Natural killer cell (primary cell): ENCODE results near the gene COPG2. TPM values are rescaled to one million over a fixed set of nuclear protein-coding genes. Genes with fewer than 3 reads are reported as not detected.

Experiments
- ATAC-seq, 3 donors: fragments of 150-1000 bp in 2 of 3; fragments of 200-7000 bp in 1 of 3; cut with Tn5 transposase; 1 replicate in 1 of 3; 2 replicates in 2 of 3; pipeline ENCODE4 v1.10.0; 2021; ENCODE audit warnings: mild to moderate bottlenecking in 2 of 3, moderate library complexity in 2 of 3
- DNase-seq, 2 donors: peaks; one replicate each; pipeline versions ENCODE4 v3.0.0 to v3.0.0-alpha.2; 2013 to 2021; ENCODE audit warnings: mixed read lengths in 1 of 2
- H3K27ac ChIP-seq: one replicate; pipeline ENCODE4 v1.5.1; 2013; ENCODE audit warnings: mild to moderate bottlenecking, low read length
- H3K27me3 ChIP-seq: one replicate; pipeline ENCODE4 v1.6.1; 2013; ENCODE audit warnings: low read length; ENCODE audit not compliant: control insufficient read depth, insufficient read depth
- H3K36me3 ChIP-seq: one replicate; pipeline ENCODE4 v1.6.1; 2013; ENCODE audit warnings: low read length; ENCODE audit not compliant: control insufficient read depth, insufficient read depth
- H3K4me1 ChIP-seq: one replicate; pipeline ENCODE4 v1.6.1; 2013; ENCODE audit warnings: low read length; ENCODE audit not compliant: control insufficient read depth, insufficient read depth
- H3K4me3 ChIP-seq: one replicate; pipeline ENCODE4 v1.5.1; 2013; ENCODE audit warnings: low read length
- H3K9me3 ChIP-seq: one replicate; pipeline ENCODE4 v1.6.1; 2013; ENCODE audit warnings: low read length; ENCODE audit not compliant: control insufficient read depth, insufficient read depth
- H3K27ac Mint-ChIP-seq, 2 donors: one replicate each; pipeline ENCODE4 v1.8.0; 2022; ENCODE audit warnings: mild to moderate bottlenecking in 2 of 2, mixed read lengths in 2 of 2, moderate library complexity in 1 of 2
- H3K27me3 Mint-ChIP-seq, 2 donors: one replicate each; pipeline ENCODE4 v1.8.0; 2022; ENCODE audit warnings: low read depth in 2 of 2, mixed read lengths in 2 of 2
- H3K36me3 Mint-ChIP-seq: one replicate; pipeline ENCODE4 v1.8.0; 2022; ENCODE audit warnings: mixed read lengths
- H3K4me1 Mint-ChIP-seq, 2 donors: one replicate each; pipeline ENCODE4 v1.8.0; 2022; ENCODE audit warnings: mixed read lengths in 2 of 2
- H3K4me3 Mint-ChIP-seq: one replicate; pipeline ENCODE4 v1.8.0; 2022; ENCODE audit warnings: mild to moderate bottlenecking, moderate library complexity, mixed read lengths
- H3K9me3 Mint-ChIP-seq, 2 donors: one replicate each; pipeline ENCODE4 v1.8.0; 2022; ENCODE audit warnings: mixed read lengths in 2 of 2
- WGBS: methylation state at CpG from one replicate; pipeline ENCODE4 v1.1.7; 2013; ENCODE audit warnings: missing lambda C conversion rate; ENCODE audit not compliant: insufficient coverage; 5-methylcytosine and 5-hydroxymethylcytosine counted together
- intact Hi-C: fragments of 100-400 bp; cut with micrococcal nuclease; formaldehyde crosslinking; loops from one replicate; pipeline ENCODE4 v1.14.2; 2022
- total RNA-seq, 4 donors: library from RNA; stranded (reverse); fragments of 120-200 nt in 1 of 4; gene quantifications; one replicate each; pipeline versions ENCODE4 v1.2.3 to v1.2.4, GENCODE V29; 2013 to 2022
- TF ChIP-seq, protein P1 (sequence below): fragments of 200-600 bp; IDR thresholded peaks from one replicate; pipeline ENCODE4 v1.8.0; 2022; ENCODE audit warnings: antibody characterized with exemption

COPG2 gene
- total RNA-seq, 3 donors from 2014 or later (not counting 1 experiment from before 2014, with no cell fraction given): 6.6 to 9.1 (median 8.9) TPM

GRCh38 chr7:130486114-130486953 is 182.2 kb downstream of the COPG2 start:
- intact Hi-C loops: no loop called here
- peaks cover 24 to 32% of the 10 kb centered on the region in 2 donors for H3K4me1 Mint-ChIP-seq
- peak overlapping the region; percentile 51 for H3K4me3 ChIP-seq
- no peaks in the 10 kb centered on the region for H3K36me3 Mint-ChIP-seq
- H3K9me3 Mint-ChIP-seq: no peaks in the 10 kb centered on the region
- peaks cover 24% of the 10 kb centered on the region for H3K4me1 ChIP-seq
- DNase-seq: peak in 1 of 2 donors; percentile 78
- TF ChIP-seq, protein P1, sequence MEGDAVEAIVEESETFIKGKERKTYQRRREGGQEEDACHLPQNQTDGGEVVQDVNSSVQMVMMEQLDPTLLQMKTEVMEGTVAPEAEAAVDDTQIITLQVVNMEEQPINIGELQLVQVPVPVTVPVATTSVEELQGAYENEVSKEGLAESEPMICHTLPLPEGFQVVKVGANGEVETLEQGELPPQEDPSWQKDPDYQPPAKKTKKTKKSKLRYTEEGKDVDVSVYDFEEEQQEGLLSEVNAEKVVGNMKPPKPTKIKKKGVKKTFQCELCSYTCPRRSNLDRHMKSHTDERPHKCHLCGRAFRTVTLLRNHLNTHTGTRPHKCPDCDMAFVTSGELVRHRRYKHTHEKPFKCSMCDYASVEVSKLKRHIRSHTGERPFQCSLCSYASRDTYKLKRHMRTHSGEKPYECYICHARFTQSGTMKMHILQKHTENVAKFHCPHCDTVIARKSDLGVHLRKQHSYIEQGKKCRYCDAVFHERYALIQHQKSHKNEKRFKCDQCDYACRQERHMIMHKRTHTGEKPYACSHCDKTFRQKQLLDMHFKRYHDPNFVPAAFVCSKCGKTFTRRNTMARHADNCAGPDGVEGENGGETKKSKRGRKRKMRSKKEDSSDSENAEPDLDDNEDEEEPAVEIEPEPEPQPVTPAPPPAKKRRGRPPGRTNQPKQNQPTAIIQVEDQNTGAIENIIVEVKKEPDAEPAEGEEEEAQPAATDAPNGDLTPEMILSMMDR: peak; percentile 73
- ATAC-seq: peak; percentile 76 to 91 (median 89)
- peak overlapping the region in 1 of 2 donors; percentile 70 for H3K27ac Mint-ChIP-seq
- H3K27me3 ChIP-seq: peaks cover 4% of the 10 kb centered on the region
- H3K27ac ChIP-seq: no peak overlapping the region
- H3K36me3 ChIP-seq: no peaks in the 10 kb centered on the region
- 2% methylated on average over 67 of the region's 67 CpGs for WGBS
- H3K27me3 Mint-ChIP-seq: peaks cover 47 to 60% of the 10 kb centered on the region in 2 donors
- H3K4me3 Mint-ChIP-seq: peak overlapping the region; percentile 91
- no peaks in the 10 kb centered on the region for H3K9me3 ChIP-seq

- Histone ChIP-seq H3K27me3 (peaks cover 3% of the 10 kb centered on the region), H3K4me3 (peak overlapping the region; percentile 51), H3K27ac (no peak overlapping the region), H3K36me3 (no peaks in the 10 kb centered on the region), H3K9me3 (no peaks in the 10 kb centered on the region), H3K4me1 (peaks cover 18% of the 10 kb centered on the region)
- WGBS: 80% methylated on average over 11 of the region's 11 CpGs
- no peaks in the 10 kb centered on the region for H3K9me3 Mint-ChIP-seq
- TF ChIP-seq, protein P1: no peak
- peak overlapping the region; percentile 91 for H3K4me3 Mint-ChIP-seq
- H3K4me1 Mint-ChIP-seq: peaks cover 24 to 28% of the 10 kb centered on the region in 2 donors
- no peaks in the 10 kb centered on the region for H3K36me3 Mint-ChIP-seq
- intact Hi-C loops: no loop called here
- H3K27ac Mint-ChIP-seq: peak overlapping the region in 1 of 2 donors; percentile 70
- no peak for ATAC-seq
- peaks cover 43 to 56% of the 10 kb centered on the region in 2 donors for H3K27me3 Mint-ChIP-seq
- DNase-seq: no peak
These were observed 182.8 kb downstream of the COPG2 start for GRCh38 chr7:130485734-130486113.

GRCh38 chr7:130483031-130483430 is 185.5 kb downstream of the COPG2 start:
- Histone ChIP-seq H3K9me3 (no peaks in the 10 kb centered on the region), H3K4me1 (peaks cover 15% of the 10 kb centered on the region), H3K27me3 (no peaks in the 10 kb centered on the region), H3K27ac (no peak overlapping the region), H3K36me3 (no peaks in the 10 kb centered on the region), H3K4me3 (no peak overlapping the region)
- Mint-ChIP-seq H3K27me3 (peaks cover 42 to 46% of the 10 kb centered on the region in 2 donors), H3K4me1 (peaks cover 24 to 28% of the 10 kb centered on the region in 2 donors), H3K27ac (no peak overlapping the region), H3K4me3 (no peak overlapping the region), H3K36me3 (no peaks in the 10 kb centered on the region), H3K9me3 (no peaks in the 10 kb centered on the region)
- TF ChIP-seq, protein P1: no peak
- ATAC-seq: no peak
- no peak for DNase-seq
- intact Hi-C loops: no loop called here
- WGBS: no CpG with 5 or more reads among the region's 3 CpGs
